ENCODE results near the gene SLC5A10.
"Not testable (repeated sequence)": the region's sequence is repeated elsewhere in the genome, so short reads cannot be mapped to it uniquely, and the experiment has no call there.

Gene SLC5A10

DNA sequence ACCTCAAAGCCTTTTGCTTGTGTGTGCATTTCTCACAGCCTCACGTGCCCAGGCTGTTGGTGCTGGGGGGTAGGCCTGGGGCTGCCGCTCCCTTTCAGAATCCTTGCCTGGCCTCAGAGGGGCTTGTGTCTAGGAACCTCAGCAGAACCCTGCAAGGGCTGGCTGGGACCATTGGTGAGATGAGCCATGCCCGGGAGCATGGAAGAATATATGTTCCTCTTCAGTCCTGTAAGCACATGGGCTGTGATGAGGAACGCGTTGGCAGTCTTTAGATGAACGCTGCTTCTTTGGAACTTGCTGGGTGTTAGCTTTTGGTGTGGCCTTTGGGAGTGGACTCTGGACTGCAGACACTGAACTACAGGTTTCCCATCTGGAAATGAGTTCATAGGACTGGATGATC lies 32.0 kb upstream of the SLC5A10 start:
- no peak for TF ChIP-seq CTCF (IDR thresholded peaks at IDR 0.05; ENCODE audit: extremely low read depth, missing control alignments)
- no peak for DNase-seq (ENCODE audit: low spot score)

GRCh38 chr17:18920911-18921441 lies 31.0 kb upstream of the SLC5A10 start:
- TF ChIP-seq CTCF (IDR thresholded peaks at IDR 0.05; ENCODE audit: extremely low read depth, missing control alignments) = no peak
- DNase-seq (ENCODE audit: low spot score) = no peak

DNA sequence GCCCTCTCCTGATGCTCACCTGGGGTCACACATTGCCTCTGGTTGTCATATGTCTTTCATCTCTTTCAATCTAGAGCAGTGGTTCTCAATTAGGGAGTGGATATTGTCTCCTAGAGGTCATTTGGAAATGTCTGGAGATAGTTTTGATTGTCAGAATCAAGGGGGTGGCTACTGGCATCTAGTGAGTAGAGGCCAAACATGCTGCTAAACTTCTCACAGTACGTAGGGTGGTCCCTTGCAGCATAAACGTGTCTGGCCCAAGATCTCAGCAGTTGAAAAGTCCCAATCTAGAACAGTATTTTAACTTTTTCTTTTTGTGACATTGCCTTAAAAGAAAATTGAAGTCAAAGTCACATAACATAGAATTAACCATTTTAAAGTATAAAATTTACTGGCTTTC lies 30.5 kb upstream of the SLC5A10 start:
- DNase-seq (ENCODE audit: low spot score) = no peak
- TF ChIP-seq CTCF (IDR thresholded peaks at IDR 0.05; ENCODE audit: extremely low read depth, missing control alignments) = no peak

DNA sequence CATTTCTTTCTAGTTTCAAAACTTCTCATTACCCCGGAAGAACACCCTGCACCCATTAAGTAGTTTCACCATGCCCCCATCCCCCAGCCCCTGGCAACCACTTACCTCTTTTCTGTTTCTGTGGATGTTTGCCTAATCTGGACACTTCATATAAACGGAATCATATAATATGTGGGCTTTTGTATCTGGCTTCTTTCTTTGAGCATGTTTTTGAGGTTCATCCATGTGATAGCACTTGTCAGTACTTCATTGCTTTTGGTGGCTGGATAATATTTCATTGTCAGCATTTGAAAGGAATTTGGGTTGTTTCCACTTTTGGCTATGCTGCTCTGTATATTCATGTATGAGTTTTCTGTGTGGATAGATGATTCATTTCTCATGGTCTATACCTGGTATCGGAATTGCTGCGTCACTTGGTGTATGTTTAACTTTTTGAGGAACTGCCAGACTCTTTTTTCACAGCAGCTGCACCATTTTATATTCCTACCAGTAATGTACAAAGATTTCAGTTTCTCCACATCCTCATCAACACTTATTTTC lies 30.0 kb upstream of the SLC5A10 start:
- no peak for TF ChIP-seq CTCF (IDR thresholded peaks at IDR 0.05; ENCODE audit: extremely low read depth, missing control alignments)
- peak; percentile 64 for DNase-seq (ENCODE audit: low spot score)

- not testable (repeated sequence) for DNase-seq (ENCODE audit: low spot score)
These were observed 29.4 kb upstream of the SLC5A10 start for GRCh38 chr17:18922596-18922995.

DNA sequence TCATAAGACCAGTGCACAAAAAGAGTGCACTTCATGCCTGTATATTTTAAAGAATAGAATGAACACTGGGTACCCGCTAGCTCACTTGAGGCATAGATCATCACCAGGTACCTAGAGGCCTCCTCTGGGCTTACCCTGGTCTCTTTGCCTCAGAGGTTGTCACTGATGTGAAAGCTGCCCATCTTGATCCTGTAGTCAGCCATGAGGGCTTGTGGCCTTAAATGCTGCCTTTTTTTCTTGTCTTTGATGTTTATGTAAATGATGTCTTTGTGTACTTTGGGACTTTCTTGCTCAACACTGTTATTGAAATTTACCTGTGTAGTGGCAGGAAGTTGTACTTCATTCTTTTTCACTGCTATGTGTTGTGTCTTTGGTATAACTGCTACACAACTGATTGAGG lies 26.8 kb upstream of the SLC5A10 start:
- TF ChIP-seq CTCF (IDR thresholded peaks at IDR 0.05; ENCODE audit: extremely low read depth, missing control alignments) = no peak
- DNase-seq (ENCODE audit: low spot score) = no peak

DNA sequence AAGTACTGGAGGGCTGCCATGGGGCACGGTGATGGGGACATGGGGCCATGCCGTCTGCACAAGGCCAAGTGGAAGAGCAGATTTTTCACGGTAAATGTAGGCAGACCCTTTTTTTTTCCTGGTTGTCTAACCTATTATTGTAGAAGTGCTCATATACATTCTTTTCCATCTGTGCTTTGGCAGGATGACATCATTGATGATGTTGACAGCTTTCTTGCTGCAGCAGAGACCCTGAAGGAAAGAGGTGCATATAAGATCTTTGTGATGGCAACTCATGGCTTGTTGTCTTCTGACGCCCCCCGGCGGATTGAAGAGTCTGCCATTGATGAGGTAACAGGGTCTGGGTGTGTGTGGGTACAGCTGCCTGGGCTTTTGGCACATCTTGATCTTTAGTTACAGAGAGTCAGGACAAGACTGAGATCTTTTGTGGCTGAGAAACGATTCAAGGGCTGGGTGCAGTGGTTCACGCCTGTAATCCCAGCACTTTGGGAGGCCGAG lies 23.3 kb upstream of the SLC5A10 start:
- no peak for DNase-seq (ENCODE audit: low spot score)
- no peak for TF ChIP-seq CTCF (IDR thresholded peaks at IDR 0.05; ENCODE audit: extremely low read depth, missing control alignments)

Data from GM20000 (cell line).